HCT116 (cell line): ENCODE results near the gene IL20RB. TPM values are rescaled to one million over a fixed set of nuclear protein-coding genes. Genes with fewer than 3 reads are reported as not detected.

ENCODE experiments used
- ATAC-seq: fragments of 200-7000 bp; cut with Tn5 transposase; 2 replicates; pipeline ENCODE4 v1.9.1; 2020; ENCODE audit warnings: mild to moderate bottlenecking, moderate library complexity
- BruUV-seq: library from RNA; stranded (reverse); fragments of 400-500 nt; replicated peaks from 2 replicates; lab custom pipeline; 2021; lab: Mats Ljungman, UMichigan
- CTCF ChIA-PET: fragments of 300-600 bp; sonication (Branson Sonifier 250); formaldehyde crosslinking; loops from one replicate; lab custom pipeline; 2021; ENCODE audit warnings: antibody characterized with exemption; lab: Charles Lee
- POLR2A ChIA-PET: fragments of 300-600, 350-600 bp; sonication (Branson Sonifier 250); formaldehyde crosslinking; loops from one replicate; lab custom pipeline; 2021; ENCODE audit warnings: antibody characterized with exemption; lab: Charles Lee
- RAD21 ChIA-PET, 2 experiments: fragments of 300-600 bp; sonication (Branson Sonifier 250); formaldehyde crosslinking; loops; one replicate each; lab custom pipeline; 2023; ENCODE audit warnings: low total read pairs in 2 of 2; ENCODE audit not compliant: uncharacterized antibody in 2 of 2, unreplicated experiment in 2 of 2, low non-redundant PET in 1 of 2; lab: Charles Lee
- DNase-seq: peaks from one replicate; pipeline ENCODE4 v3.0.0-alpha.2; 2010; ENCODE audit warnings: low read depth, low spot score
- H2AFZ ChIP-seq: fragments of 200-600 bp; shearing (Covaris generic), sonication (generic); 2 replicates; pipeline ENCODE4 v1.6.1; 2017; ENCODE audit warnings: low read depth, mixed run types, mixed read lengths, antibody characterized with exemption, low read length; ENCODE audit not compliant: poor library complexity, severe bottlenecking
- H3K27ac ChIP-seq: 2 replicates; pipeline ENCODE4 v1.5.1; 2012; ENCODE audit warnings: low read depth, low read length
- H3K27me3 ChIP-seq: fragments of 200-600 bp; sonication (generic); 2 replicates; pipeline ENCODE4 v1.6.1; 2016; ENCODE audit warnings: mixed run types, low read length, mixed read lengths; ENCODE audit not compliant: insufficient read depth
- H3K36me3 ChIP-seq, 2 experiments: fragments of 200-500 bp in 1 of 2; fragments of 200-600 bp in 1 of 2; sonication (Bioruptor generic) in 1 of 2; sonication (generic) in 1 of 2; 2 replicates each; pipeline versions ENCODE4 v1.5.1 to v1.6.1; 2014 to 2016; ENCODE audit warnings: low read length in 2 of 2, inconsistent platforms in 1 of 2, mixed read lengths in 1 of 2, mixed run types in 1 of 2; ENCODE audit not compliant: insufficient read depth in 2 of 2, control insufficient read depth in 1 of 2
- H3K4me1 ChIP-seq, 2 experiments: fragments of 200-600 bp in 1 of 2; sonication (generic) in 1 of 2; 2 replicates each; pipeline versions ENCODE4 v1.5.1 to v1.6.1; 2012 to 2017; ENCODE audit warnings: low read length in 2 of 2, inconsistent platforms in 1 of 2, mild to moderate bottlenecking in 1 of 2, mixed read lengths in 1 of 2, mixed run types in 1 of 2, moderate library complexity in 1 of 2; ENCODE audit not compliant: insufficient read depth in 2 of 2, control insufficient read depth in 1 of 2
- H3K4me2 ChIP-seq: fragments of 200-600 bp; sonication (generic); 2 replicates; pipeline ENCODE4 v1.6.1; 2017; ENCODE audit warnings: mixed run types, low read length, mixed read lengths
- H3K4me3 ChIP-seq, 2 experiments: fragments of 200-600 bp in 1 of 2; sonication (generic) in 1 of 2; replicated peaks in 1 of 2; 2 replicates each; pipeline ENCODE4 v1.5.1; 2011 to 2016; ENCODE audit warnings: low read length in 2 of 2, control low read depth in 1 of 2, low read depth in 1 of 2, mild to moderate bottlenecking in 1 of 2, mixed read lengths in 1 of 2, mixed run types in 1 of 2
- H3K79me2 ChIP-seq: fragments of 200-600 bp; sonication (generic); 2 replicates; pipeline ENCODE4 v1.6.1; 2017; ENCODE audit warnings: mild to moderate bottlenecking, mixed run types, low read length, moderate library complexity, mixed read lengths; ENCODE audit not compliant: insufficient read depth
- H3K9ac ChIP-seq: fragments of 200-600 bp; sonication (generic); 2 replicates; pipeline ENCODE4 v1.6.1; 2016; ENCODE audit warnings: low read length, mixed read lengths
- H3K9me2 ChIP-seq: fragments of 200-600 bp; sonication (generic), shearing (Covaris generic); 2 replicates; pipeline ENCODE4 v1.6.1; 2017; ENCODE audit warnings: mixed run types, mild to moderate bottlenecking, moderate library complexity; ENCODE audit not compliant: insufficient read depth
- H3K9me3 ChIP-seq, 2 experiments: fragments of 200-500 bp in 1 of 2; fragments of 200-600 bp in 1 of 2; sonication (Bioruptor generic) in 1 of 2; sonication (generic) in 1 of 2; 2 replicates each; pipeline ENCODE4 v1.6.1; 2014 to 2017; ENCODE audit warnings: low read length in 2 of 2, mixed read lengths in 2 of 2, inconsistent platforms in 1 of 2, low read depth in 1 of 2, mild to moderate bottlenecking in 1 of 2, mixed run types in 1 of 2, moderate library complexity in 1 of 2; ENCODE audit not compliant: control insufficient read depth in 1 of 2, insufficient read depth in 1 of 2
- H4K20me1 ChIP-seq: fragments of 200-600 bp; sonication (generic), shearing (Covaris generic); 2 replicates; pipeline ENCODE4 v1.6.1; 2017; ENCODE audit warnings: mixed run types, mild to moderate bottlenecking, moderate library complexity; ENCODE audit not compliant: insufficient read depth
- CBX3 ChIP-seq: IDR thresholded peaks from 2 replicates; pipeline ENCODE4 v1.6.1; 2012; ENCODE audit warnings: low read depth
- CEBPB ChIP-seq: IDR thresholded peaks from 2 replicates; pipeline ENCODE4 v1.6.1; 2012; ENCODE audit warnings: low read depth
- EGR1 ChIP-seq: IDR thresholded peaks from 2 replicates; pipeline ENCODE4 v1.6.1; 2012; ENCODE audit warnings: low read depth
- EZH2 ChIP-seq: fragments of 200-600 bp; sonication (generic); IDR thresholded peaks from 2 replicates; pipeline ENCODE4 v1.6.1; 2017; ENCODE audit warnings: antibody characterized with exemption, mixed run types
- EZH2phosphoT487 ChIP-seq: fragments of 200-600 bp; IDR thresholded peaks from 2 replicates; pipeline ENCODE4 v1.6.1; 2018; ENCODE audit warnings: antibody characterized with exemption, borderline replicate concordance
- FOSL1 ChIP-seq: IDR thresholded peaks from 2 replicates; pipeline ENCODE4 v1.6.1; 2012; ENCODE audit warnings: low read depth
- POLR2A ChIP-seq: IDR thresholded peaks from 2 replicates; pipeline ENCODE4 v1.7.0; 2011; ENCODE audit warnings: borderline replicate concordance; ENCODE audit not compliant: insufficient read depth, insufficient read length; ENCODE audit errors: extremely low read depth
- POLR2AphosphoS5 ChIP-seq: IDR thresholded peaks from 2 replicates; pipeline ENCODE4 v1.6.1; 2011; ENCODE audit warnings: mild to moderate bottlenecking, low read depth, low read length, moderate library complexity
- RAD21 ChIP-seq: IDR thresholded peaks from 2 replicates; pipeline ENCODE4 v1.6.1; 2012; ENCODE audit warnings: low read depth, mild to moderate bottlenecking
- SIN3A ChIP-seq: IDR thresholded peaks from 2 replicates; pipeline ENCODE4 v1.6.1; 2012; ENCODE audit warnings: low read depth
- SP1 ChIP-seq: IDR thresholded peaks from 2 replicates; pipeline ENCODE4 v1.6.1; 2012; ENCODE audit warnings: low read depth
- SRF ChIP-seq: IDR thresholded peaks from 2 replicates; pipeline ENCODE4 v1.6.1; 2012; ENCODE audit warnings: low read depth
- TCF7L2 ChIP-seq: IDR thresholded peaks from 2 replicates; pipeline ENCODE4 v1.7.0; 2011; ENCODE audit warnings: borderline replicate concordance, inconsistent platforms; ENCODE audit not compliant: insufficient read depth, insufficient read length; ENCODE audit errors: extremely low read depth
- ZNF274 ChIP-seq: fragments of 200-500 bp; sonication (Bioruptor generic); IDR thresholded peaks from 2 replicates; pipeline ENCODE4 v1.6.1; 2014; ENCODE audit warnings: mild to moderate bottlenecking, low read depth, low read length, inconsistent platforms
- intact Hi-C: fragments of 100-400 bp; cut with micrococcal nuclease; formaldehyde crosslinking; loops from 2 replicates; pipeline ENCODE4 v1.10.0; 2022
- total RNA-seq: library from RNA; stranded (reverse); gene quantifications from one replicate; pipeline ENCODE4 v1.2.1, GENCODE V29; 2021; ENCODE audit not compliant: unreplicated experiment
- TF ChIP-seq, protein P1 (sequence below): IDR thresholded peaks from 2 replicates; pipeline ENCODE4 v1.6.1; 2011; ENCODE audit warnings: mild to moderate bottlenecking, low read length, moderate library complexity; ENCODE audit not compliant: insufficient replicate concordance; ENCODE audit errors: extremely low read depth
- TF ChIP-seq, protein P2 (sequence below): IDR thresholded peaks from 2 replicates; pipeline ENCODE4 v1.6.1; 2012; ENCODE audit warnings: low read depth
- TF ChIP-seq, protein P3 (sequence below): IDR thresholded peaks from 2 replicates; pipeline ENCODE4 v1.6.1; 2012
- TF ChIP-seq, protein P4 (sequence below): IDR thresholded peaks from 2 replicates; pipeline ENCODE4 v1.6.1; 2012

Gene IL20RB
- total RNA-seq, 1 experiment from 2014 or later = 6.1 TPM

- Histone ChIP-seq H3K9me2 (no peaks in the 10 kb centered on the region), H3K9me3 (peaks cover 0 to 8% of the 10 kb centered on the region in 2 experiments; a peak in 1 of 4 replicates), H2AFZ (no peak overlapping the region), H3K27me3 (no peaks in the 10 kb centered on the region), H3K79me2 (peaks cover 90% of the 10 kb centered on the region), H4K20me1 (peaks cover 7% of the 10 kb centered on the region; the same call in 1 of the 2 replicates), H3K4me2 (no peak overlapping the region), H3K36me3 (no peaks in the 10 kb centered on the region), H3K27ac (no peak overlapping the region), H3K9ac (no peak overlapping the region), H3K4me3 (no peak overlapping the region), H3K4me1 (no peaks in the 10 kb centered on the region)
- POLR2A ChIA-PET = no interaction called here
- TF ChIP-seq, protein P1, sequence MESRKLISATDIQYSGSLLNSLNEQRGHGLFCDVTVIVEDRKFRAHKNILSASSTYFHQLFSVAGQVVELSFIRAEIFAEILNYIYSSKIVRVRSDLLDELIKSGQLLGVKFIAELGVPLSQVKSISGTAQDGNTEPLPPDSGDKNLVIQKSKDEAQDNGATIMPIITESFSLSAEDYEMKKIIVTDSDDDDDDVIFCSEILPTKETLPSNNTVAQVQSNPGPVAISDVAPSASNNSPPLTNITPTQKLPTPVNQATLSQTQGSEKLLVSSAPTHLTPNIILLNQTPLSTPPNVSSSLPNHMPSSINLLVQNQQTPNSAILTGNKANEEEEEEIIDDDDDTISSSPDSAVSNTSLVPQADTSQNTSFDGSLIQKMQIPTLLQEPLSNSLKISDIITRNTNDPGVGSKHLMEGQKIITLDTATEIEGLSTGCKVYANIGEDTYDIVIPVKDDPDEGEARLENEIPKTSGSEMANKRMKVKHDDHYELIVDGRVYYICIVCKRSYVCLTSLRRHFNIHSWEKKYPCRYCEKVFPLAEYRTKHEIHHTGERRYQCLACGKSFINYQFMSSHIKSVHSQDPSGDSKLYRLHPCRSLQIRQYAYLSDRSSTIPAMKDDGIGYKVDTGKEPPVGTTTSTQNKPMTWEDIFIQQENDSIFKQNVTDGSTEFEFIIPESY = no peak
- no peak for TF ChIP-seq POLR2A
- no peak for TF ChIP-seq SRF
- no peak for TF ChIP-seq CEBPB
- TF ChIP-seq EGR1 = no peak
- no peak for TF ChIP-seq TCF7L2
- TF ChIP-seq SP1 = no peak
- no peak for TF ChIP-seq POLR2AphosphoS5
- TF ChIP-seq, protein P2, sequence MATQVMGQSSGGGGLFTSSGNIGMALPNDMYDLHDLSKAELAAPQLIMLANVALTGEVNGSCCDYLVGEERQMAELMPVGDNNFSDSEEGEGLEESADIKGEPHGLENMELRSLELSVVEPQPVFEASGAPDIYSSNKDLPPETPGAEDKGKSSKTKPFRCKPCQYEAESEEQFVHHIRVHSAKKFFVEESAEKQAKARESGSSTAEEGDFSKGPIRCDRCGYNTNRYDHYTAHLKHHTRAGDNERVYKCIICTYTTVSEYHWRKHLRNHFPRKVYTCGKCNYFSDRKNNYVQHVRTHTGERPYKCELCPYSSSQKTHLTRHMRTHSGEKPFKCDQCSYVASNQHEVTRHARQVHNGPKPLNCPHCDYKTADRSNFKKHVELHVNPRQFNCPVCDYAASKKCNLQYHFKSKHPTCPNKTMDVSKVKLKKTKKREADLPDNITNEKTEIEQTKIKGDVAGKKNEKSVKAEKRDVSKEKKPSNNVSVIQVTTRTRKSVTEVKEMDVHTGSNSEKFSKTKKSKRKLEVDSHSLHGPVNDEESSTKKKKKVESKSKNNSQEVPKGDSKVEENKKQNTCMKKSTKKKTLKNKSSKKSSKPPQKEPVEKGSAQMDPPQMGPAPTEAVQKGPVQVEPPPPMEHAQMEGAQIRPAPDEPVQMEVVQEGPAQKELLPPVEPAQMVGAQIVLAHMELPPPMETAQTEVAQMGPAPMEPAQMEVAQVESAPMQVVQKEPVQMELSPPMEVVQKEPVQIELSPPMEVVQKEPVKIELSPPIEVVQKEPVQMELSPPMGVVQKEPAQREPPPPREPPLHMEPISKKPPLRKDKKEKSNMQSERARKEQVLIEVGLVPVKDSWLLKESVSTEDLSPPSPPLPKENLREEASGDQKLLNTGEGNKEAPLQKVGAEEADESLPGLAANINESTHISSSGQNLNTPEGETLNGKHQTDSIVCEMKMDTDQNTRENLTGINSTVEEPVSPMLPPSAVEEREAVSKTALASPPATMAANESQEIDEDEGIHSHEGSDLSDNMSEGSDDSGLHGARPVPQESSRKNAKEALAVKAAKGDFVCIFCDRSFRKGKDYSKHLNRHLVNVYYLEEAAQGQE = no peak
- no peak for TF ChIP-seq ZNF274
- no peak for TF ChIP-seq EZH2phosphoT487
- TF ChIP-seq, protein P3, sequence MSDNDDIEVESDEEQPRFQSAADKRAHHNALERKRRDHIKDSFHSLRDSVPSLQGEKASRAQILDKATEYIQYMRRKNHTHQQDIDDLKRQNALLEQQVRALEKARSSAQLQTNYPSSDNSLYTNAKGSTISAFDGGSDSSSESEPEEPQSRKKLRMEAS = no peak
- no peak for TF ChIP-seq CBX3
- no peak for TF ChIP-seq EZH2
- TF ChIP-seq, protein P4, sequence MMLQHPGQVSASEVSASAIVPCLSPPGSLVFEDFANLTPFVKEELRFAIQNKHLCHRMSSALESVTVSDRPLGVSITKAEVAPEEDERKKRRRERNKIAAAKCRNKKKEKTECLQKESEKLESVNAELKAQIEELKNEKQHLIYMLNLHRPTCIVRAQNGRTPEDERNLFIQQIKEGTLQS = no peak
- no peak for TF ChIP-seq FOSL1
- TF ChIP-seq RAD21 = no peak
- no peak for TF ChIP-seq SIN3A
- RAD21 ChIA-PET = interaction anchor here in 1 of 2 experiments (0.6 kb wide), 1 partner anchor 519 kb away, joined by 3 read pairs; no protein-coding TSS in a partner anchor
- intact Hi-C loops = no loop called here
- ATAC-seq (no peak), DNase-seq (no peak)
- BruUV-seq = no TSS peak
- CTCF ChIA-PET = no interaction called here
These were observed 44.6 kb upstream of the IL20RB start for GRCh38 chr3:136913168-136913567.
